VCaP (cell line): Measurements from ENCODE around the gene ANXA3.
"Not testable (repeated sequence)": the region's sequence is repeated elsewhere in the genome, so short reads cannot be mapped to it uniquely, and the experiment has no call there.

Experiments
- H3K27ac ChIP-seq: fragments of 450-650 bp; 2 replicates; pipeline ENCODE4 v1.5.1; 2017
- TF ChIP-seq, protein P1 (sequence below): fragments of 450-650 bp; conservative IDR thresholded peaks from 2 replicates; pipeline ENCODE4 v1.5.1; 2017; ENCODE audit warnings: mild to moderate bottlenecking, moderate library complexity

Gene ANXA3, protein sequence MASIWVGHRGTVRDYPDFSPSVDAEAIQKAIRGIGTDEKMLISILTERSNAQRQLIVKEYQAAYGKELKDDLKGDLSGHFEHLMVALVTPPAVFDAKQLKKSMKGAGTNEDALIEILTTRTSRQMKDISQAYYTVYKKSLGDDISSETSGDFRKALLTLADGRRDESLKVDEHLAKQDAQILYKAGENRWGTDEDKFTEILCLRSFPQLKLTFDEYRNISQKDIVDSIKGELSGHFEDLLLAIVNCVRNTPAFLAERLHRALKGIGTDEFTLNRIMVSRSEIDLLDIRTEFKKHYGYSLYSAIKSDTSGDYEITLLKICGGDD

DNA sequence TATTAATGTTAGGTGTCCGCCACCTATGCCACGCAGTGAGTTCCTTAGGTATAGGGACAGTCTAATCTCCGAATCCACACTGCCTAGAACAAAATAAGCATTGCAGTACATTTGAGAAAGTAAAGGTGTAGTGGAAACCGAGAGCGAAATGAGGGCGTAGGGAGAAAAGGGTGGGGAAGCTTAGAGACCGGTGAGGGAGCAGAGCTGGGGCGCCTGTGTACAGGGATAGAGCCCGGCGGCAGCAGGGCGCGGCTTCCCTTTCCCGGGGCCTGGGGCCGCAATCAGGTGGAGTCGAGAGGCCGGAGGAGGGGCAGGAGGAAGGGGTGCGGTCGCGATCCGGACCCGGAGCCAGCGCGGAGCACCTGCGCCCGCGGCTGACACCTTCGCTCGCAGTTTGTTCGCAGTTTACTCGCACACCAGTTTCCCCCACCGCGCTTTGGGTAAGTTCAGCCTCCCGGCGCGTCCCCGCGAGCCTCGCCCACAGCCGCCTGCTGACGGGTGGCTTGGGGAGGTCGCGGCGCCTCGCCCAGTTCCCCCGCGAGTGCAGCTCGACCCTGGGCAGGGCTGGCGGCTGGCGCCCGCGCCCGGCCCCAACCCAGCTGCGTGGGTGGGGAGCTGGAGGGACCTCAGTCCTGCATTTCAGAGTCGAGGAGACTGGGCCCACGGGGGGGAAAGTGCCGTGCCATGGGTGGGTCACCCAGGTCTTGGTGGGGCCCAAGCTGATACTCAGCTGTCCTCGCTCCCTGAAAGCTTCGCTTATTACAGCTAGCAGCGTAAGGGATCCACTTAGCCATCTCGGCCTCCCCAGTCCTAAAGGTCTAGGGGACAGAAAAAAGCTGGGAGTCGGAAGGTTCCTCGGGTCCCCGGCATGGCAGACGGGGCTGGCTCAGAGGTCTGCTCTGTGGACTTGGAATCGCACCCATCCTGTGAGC is at the start of gene ANXA3:
ANXA3 (plus strand) TSS at position 351 of the 932 bp plus-strand sequence. CDS start 2,704 bp downstream, outside the sequence.
- peak within 1 kb of the TSS; percentile 66 for H3K27ac ChIP-seq
- TF ChIP-seq, protein P1, sequence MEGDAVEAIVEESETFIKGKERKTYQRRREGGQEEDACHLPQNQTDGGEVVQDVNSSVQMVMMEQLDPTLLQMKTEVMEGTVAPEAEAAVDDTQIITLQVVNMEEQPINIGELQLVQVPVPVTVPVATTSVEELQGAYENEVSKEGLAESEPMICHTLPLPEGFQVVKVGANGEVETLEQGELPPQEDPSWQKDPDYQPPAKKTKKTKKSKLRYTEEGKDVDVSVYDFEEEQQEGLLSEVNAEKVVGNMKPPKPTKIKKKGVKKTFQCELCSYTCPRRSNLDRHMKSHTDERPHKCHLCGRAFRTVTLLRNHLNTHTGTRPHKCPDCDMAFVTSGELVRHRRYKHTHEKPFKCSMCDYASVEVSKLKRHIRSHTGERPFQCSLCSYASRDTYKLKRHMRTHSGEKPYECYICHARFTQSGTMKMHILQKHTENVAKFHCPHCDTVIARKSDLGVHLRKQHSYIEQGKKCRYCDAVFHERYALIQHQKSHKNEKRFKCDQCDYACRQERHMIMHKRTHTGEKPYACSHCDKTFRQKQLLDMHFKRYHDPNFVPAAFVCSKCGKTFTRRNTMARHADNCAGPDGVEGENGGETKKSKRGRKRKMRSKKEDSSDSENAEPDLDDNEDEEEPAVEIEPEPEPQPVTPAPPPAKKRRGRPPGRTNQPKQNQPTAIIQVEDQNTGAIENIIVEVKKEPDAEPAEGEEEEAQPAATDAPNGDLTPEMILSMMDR, result no peak

DNA sequence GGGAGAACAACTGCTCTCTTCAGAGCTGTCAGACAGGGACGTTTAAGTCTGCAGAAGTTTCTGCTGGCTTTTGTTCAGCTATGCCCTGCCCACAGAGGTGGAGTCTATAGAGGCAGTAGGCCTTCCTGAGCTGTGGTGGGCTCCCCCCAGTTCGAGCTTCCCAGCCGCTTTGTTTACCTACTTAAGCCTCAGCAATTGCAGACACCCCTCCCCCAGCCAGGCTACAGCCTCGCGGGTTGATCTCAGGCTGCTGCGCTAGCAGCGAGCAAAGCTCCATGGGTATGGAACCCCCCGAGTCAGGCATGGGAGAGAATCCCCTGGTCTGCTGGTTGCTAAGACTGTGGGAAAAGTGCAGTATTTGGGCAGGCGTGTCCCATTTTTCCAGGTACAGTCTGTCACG is 45.3 kb upstream of the ANXA3 start:
- H3K27ac ChIP-seq, result not testable (repeated sequence)

DNA sequence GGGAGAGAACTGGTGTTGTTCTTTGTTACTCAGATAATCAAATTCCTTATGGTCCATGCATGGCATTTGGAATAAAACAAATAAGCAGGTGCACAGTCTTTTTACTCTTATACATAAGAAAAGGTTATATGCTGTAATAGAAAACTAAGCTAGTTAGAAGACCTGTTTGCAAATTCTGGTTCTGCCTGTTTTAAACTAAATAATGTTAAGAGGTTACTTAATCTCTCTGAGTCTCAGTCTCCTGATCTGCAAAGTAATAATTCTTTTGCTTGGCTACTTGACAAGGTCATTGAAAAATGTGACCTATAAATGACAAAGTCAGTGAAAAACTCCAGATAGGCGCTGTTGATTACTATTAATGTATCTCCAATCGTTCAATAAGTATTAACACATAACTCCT is 42.5 kb upstream of the ANXA3 start:
- peak overlapping the region; percentile 16 for H3K27ac ChIP-seq
- TF ChIP-seq, protein P1, result no peak

DNA sequence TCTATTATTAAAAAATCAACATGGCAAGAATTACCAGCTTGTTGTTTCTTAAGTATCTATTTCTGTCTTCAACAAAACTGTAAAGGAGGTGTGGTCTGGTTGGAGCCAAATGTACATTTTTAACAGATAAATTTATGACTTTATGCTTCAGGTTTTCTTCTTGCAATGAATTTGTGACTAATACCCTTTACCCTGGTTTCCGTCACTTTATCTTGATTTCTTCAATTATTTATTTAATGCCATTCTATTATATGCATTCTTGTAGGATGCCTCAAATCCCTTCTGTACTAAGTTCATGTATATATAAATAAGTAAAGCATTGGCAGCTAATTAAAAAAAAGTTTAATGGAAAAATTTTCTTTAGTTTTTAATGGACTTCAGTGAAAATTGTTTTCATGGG is 41.5 kb upstream of the ANXA3 start:
- TF ChIP-seq, protein P1, result no peak
- H3K27ac ChIP-seq, result no peak overlapping the region

DNA sequence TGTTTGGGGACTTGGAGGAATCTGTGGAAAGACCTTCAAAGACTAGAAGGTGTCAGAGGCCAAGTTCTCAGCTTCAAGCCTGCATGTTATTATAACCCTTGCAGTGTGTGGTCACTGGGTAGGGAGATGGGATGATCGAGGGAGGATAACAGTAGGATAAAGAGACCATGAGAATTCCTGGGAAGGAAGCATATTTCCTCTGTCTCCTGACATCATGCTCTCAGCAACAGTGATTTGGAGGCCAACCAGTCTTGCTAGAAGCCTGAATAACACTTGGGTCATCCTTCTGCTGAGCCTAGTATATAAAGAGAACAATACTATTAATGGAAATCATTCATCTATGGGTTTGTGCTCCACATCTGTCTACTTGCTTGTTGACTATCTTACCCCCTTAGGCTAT is 40.9 kb upstream of the ANXA3 start:
- no peak overlapping the region for H3K27ac ChIP-seq
- TF ChIP-seq, protein P1, result no peak

DNA sequence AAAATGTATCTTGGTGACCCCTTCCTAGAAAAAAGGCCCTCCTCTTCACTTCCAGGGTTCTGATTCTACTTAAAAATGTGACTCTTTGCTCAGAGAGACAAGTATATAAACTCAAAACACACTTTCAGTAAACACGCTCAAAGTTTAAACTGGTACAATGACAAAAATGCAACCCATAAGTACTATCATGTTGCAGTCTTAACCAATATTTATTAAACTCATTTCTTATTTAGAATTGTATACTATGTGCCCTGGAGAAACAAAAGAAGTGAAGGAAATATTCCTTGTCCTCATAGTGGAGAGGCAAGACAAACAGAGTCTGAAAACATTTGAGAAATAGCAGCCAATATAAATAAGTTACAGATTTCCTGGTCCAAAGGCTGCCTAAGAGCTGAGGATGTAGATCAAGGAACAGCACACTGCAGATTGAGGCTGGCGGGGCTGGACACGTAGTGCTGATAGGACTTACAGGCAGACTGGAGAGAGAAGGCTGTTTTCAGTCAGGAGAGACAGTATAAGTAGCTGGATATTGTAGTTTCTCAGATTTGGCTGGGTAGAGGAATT is 39.1 kb upstream of the ANXA3 start:
- TF ChIP-seq, protein P1, result no peak
- peak overlapping the region; percentile 55 for H3K27ac ChIP-seq

DNA sequence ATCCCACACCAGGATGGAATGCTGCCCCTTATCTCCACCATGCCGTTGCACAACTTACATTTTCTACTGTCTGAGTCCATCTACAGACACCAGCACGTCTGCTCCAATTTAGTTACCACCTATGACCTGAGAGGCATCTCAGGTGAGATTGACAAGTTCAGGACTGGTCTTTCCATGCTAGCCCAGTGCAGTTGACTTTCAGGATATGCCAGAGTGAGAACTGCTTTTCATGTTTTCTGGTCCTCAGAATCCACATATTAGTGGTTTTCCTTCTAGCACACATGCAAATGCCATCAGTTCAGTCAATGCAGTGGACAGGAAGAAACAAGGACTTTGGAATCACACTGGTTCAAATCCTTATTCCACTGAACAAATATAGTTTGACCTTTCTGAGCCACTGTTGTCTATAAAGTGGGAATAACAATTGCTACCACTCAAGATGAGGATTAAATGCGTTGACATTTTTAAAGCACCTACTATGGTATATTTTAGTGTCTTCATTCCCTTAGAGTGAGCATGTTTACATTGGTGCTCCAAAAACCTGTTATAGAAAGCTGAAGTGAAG is 38.1 kb upstream of the ANXA3 start:
- TF ChIP-seq, protein P1, result no peak

More for the DNA sequence above, 38.1 kb upstream of the ANXA3 start:
- peak overlapping the region; percentile 55 for H3K27ac ChIP-seq
